ENCODE measurements around the gene RPL15. TPM values are rescaled to one million over a fixed set of nuclear protein-coding genes. Genes with fewer than 3 reads are reported as not detected.

Gene RPL15
- total RNA-seq, 2 donors from 2014 or later = 2,452 to 2,630 TPM

DNA sequence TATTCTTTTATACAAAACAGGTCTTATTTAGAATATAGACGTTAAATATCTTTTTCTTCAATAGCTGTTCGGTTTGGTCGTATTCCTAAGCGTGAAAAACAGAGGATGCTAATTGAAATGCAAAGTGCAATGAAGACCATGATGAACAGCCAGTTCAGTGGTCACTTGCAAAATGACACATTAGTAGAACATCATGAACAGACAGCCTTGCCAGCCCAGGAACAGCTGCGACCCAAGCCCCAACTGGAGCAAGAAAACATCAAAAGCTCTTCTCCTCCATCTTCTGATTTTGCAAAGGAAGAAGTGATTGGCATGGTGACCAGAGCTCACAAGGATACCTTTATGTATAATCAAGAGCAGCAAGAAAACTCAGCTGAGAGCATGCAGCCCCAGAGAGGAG is 45.0 kb downstream of the RPL15 start:
- no peak overlapping the region for H3K4me3 Mint-ChIP-seq
- no peaks in the 10 kb centered on the region for H3K9me3 Mint-ChIP-seq
- H3K27me3 Mint-ChIP-seq (ENCODE audit: low read depth) = no peaks in the 10 kb centered on the region
- H3K4me1 Mint-ChIP-seq (ENCODE audit: low read depth) = peaks cover 30% of the 10 kb centered on the region
- ATAC-seq (replicated peaks in 1 of 2) (no peak), DNase-seq (no peak)
- H3K27ac Mint-ChIP-seq = no peak overlapping the region
- peaks cover 3 to 5% of the 10 kb centered on the region in 2 donors for H3K36me3 Mint-ChIP-seq (ENCODE audit: insufficient read depth in 2 of 2)

DNA sequence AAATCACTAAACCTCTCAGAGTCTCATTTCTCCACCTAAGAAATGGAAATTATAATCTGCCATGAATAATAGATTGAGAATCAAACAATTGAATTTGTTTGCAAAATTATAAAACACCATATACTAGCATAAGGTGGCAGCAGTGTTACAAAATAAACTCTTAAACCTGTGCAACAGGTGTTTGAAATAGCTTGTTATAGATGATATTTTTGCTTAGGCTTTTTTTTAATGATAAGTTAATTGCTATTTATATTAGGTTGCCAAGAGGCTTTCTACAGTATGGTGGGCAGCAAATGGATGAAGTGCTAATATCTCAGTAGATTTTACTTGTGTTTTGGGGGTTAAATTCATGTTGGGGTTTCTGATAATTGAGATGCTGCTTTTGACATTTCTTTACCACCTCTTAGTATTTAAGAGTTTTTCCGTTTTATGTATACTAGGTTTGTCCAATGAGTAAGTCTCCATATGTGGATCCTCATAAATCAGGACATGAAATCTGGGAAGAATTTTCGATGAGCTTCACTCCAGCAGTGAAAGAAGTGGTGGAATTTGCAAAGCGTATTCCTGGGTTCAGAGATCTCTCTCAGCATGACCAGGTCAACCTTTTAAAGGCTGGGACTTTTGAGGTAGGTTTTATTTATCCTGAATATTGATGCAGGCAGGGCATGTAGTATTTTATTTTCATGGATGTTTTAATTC is 47.8 kb downstream of the RPL15 start:
- Mint-ChIP-seq H3K4me1 (ENCODE audit: low read depth) (peaks cover 16% of the 10 kb centered on the region), H3K4me3 (no peak overlapping the region), H3K36me3 (ENCODE audit: insufficient read depth in 2 of 2) (peaks cover 5% of the 10 kb centered on the region in 2 donors), H3K27ac (no peak overlapping the region), H3K27me3 (ENCODE audit: low read depth) (no peaks in the 10 kb centered on the region), H3K9me3 (no peaks in the 10 kb centered on the region)
- DNase-seq (no peak), ATAC-seq (replicated peaks in 1 of 2) (no peak)

DNA sequence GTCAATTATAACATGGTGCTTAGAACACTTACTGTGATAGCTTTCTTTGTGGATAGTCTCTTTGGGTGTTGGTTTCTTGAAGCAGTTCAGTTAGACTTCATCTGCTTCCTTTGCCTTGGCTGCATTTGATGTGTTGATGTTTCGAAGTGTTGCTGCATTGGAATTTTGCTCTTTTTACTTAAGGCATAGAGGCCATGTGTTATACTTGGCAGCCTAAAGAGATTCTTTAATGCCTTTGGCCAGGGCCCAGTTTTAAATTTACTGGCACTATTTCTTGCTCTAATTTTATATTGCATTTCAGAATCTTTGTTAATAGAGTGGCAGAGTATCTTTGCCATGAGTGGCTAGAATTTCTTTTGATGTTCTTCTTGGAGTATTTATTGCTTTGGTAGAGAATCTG is 49.4 kb downstream of the RPL15 start:
- Mint-ChIP-seq H3K4me3 (no peak overlapping the region), H3K9me3 (no peaks in the 10 kb centered on the region), H3K36me3 (ENCODE audit: insufficient read depth in 2 of 2) (peaks cover 5% of the 10 kb centered on the region in 2 donors), H3K27ac (no peak overlapping the region), H3K27me3 (ENCODE audit: low read depth) (no peaks in the 10 kb centered on the region), H3K4me1 (ENCODE audit: low read depth) (peaks cover 15% of the 10 kb centered on the region)
- DNase-seq (no peak), ATAC-seq (replicated peaks in 1 of 2) (no peak)

DNA sequence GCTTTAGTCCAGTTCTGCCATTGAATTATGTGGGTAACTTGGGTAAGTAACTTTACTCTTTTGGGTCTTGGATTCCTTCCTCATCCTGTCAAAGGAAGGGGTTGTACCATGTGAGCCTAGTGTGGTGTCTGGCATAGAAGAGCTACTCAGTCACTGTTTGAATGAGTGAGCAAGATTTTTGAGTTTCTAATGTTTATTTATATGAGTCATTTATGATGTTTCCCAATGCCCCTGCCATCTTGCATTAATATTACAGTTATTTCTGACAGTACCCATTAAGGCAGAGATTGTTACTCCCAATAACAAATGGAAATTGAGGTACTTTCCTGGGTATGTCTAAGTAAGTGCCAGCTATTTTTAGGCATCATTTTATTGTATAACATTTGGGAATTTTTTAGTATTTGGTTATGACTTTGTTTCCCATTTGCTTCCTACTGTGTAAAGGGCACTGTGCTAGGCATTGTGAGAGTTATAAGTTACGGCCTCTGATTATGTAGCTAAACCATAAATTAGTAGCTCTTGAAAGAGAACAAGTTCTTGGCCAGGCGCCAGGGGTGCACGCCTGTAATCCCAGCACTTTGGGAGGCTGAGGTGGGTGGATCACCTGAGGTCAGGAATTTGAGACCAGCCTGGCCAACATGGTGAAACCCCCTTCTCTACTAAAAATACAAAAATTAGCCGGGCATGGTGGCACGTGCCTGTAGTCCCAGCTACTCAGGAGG is 51.7 kb downstream of the RPL15 start:
- Mint-ChIP-seq H3K27ac (no peak overlapping the region), H3K27me3 (ENCODE audit: low read depth) (no peaks in the 10 kb centered on the region), H3K4me1 (ENCODE audit: low read depth) (peaks cover 9% of the 10 kb centered on the region), H3K9me3 (no peaks in the 10 kb centered on the region), H3K4me3 (no peak overlapping the region), H3K36me3 (ENCODE audit: insufficient read depth in 2 of 2) (peaks cover 2 to 5% of the 10 kb centered on the region in 2 donors)
- ATAC-seq (replicated peaks in 1 of 2) (no peak), DNase-seq (no peak)

DNA sequence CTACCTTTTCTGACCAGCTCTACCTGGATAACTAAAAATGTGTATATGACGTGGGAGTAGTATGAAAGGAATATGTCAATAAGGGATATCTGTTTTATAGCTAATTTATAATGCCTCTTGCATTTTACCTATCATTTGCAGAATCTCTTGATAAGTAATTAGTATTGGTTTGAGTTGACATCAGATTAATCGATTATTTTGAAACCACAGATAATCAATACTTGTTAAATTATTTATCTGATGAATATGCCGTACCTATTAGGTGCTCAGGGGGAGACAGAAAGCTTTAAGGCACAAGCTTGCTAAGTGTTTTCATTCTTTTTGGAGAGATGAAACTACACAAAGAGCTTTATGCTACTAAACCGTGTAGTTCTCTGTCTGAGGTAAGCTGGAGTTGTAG is 52.5 kb downstream of the RPL15 start:
- no peak overlapping the region for H3K27ac Mint-ChIP-seq
- no peaks in the 10 kb centered on the region for H3K9me3 Mint-ChIP-seq
- H3K36me3 Mint-ChIP-seq (ENCODE audit: insufficient read depth in 2 of 2) = peaks cover 2 to 5% of the 10 kb centered on the region in 2 donors
- H3K27me3 Mint-ChIP-seq (ENCODE audit: low read depth) = no peaks in the 10 kb centered on the region
- peaks cover 5% of the 10 kb centered on the region for H3K4me1 Mint-ChIP-seq (ENCODE audit: low read depth)
- ATAC-seq (replicated peaks in 1 of 2) (no peak), DNase-seq (no peak)
- no peak overlapping the region for H3K4me3 Mint-ChIP-seq

Other genes starting within 250 kb of the RPL15 start
- 10 to 100 TPM; 76.2 to 78.4 TPM for gene UBE2E1, start 111.2 kb upstream of the RPL15 start, total RNA-seq
- gene NKIRAS1, start 142 bp upstream of the RPL15 start, total RNA-seq = 1 to 10 TPM; 2.5 to 3.6 TPM
- gene NR1D2, start 28.2 kb downstream of the RPL15 start, total RNA-seq = 1 to 10 TPM; 5.6 to 8.7 TPM